Measurements from ENCODE around the gene OTP.

The OTP gene

DNA sequence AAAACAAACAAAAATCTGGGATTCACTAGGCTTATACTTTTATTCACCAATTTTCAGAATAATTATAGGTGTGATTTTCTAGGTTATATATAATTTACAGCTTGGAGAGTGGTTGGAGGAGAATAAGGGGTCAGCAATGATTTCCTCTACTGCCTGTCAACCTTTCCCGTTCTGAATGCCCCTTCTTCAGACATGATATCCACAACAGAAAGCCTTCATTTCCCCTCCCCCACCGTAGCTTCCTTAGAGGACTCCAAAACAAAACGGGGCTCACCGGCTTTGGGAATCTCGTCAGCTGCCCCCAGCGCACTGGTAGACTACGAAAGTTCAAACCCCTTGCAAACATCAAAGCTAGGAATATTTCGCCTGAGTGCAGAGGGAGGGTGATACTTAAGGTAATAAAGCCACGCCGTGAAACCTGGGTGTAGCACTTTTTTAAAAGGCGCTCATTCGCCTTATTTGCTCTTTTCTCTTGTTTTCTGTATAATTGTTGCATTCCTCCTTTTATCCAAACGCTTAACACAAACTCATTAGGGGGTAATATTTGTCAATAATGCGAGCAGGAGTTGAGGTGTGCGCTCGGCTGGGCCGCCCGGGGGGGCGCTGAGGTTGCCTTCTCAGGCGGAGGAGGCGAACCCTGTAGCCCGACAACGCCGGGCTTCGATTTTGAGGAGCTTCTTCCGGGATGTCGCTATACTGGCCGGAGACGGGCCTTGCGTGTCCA lies 2.4 kb downstream of the OTP start:
- DNase-seq (ENCODE audit: low read depth in 1 of 2, low spot score in 1 of 2): no peak
- in situ Hi-C loops (cut with HindIII; ENCODE audit: low pct_unique_long_range_greater_than_20kb, low sequenced_read_pairs): no loop called here
- no peak for TF ChIP-seq JUND (IDR thresholded peaks at IDR 0.05; ENCODE audit: low read depth)

DNA sequence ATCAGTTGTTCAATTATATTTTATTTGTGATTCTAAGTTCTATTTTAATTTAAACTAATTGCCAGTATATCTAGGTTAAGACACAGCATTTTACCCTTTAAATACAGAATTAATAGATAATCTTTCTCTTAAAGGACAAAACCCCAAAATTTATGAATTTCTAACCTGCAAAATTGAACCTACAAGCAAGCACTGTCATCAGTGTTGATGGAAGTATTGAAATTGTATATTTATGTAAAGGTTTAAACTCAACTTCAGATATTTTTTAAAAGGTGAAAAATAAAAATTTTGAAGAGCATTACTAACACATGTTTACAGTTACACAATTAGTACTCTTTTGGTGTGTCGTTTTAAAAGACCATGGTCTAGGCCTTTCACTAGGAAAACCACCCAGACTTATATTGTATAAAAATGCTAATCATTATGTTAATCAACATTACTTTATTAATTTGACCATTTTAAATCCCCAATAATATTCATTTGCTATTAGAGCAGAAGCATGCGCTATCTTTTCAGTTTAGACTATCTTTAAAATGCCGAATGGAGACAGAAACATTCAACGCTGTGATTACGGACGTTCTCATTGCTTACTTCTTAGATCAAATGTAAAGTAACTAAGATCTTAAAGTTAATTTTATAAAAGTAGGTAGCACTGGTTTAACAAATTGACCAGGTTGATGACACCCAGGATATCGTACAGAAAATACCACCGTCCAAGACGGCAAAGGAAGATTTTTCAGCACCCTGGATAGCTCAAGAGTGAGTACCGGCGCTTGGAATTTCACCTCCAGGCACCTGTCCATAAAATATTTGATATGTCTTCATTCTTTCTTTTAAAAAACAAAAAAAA lies 3.2 kb downstream of the OTP start:
- DNase-seq (ENCODE audit: low read depth in 1 of 2, low spot score in 1 of 2): peak; percentile 66 to 76
- in situ Hi-C loops (cut with HindIII; ENCODE audit: low pct_unique_long_range_greater_than_20kb, low sequenced_read_pairs): no loop called here
- peak; percentile 66; the same call in 1 of the 2 replicates for TF ChIP-seq JUND (IDR thresholded peaks at IDR 0.05; ENCODE audit: low read depth)

DNA sequence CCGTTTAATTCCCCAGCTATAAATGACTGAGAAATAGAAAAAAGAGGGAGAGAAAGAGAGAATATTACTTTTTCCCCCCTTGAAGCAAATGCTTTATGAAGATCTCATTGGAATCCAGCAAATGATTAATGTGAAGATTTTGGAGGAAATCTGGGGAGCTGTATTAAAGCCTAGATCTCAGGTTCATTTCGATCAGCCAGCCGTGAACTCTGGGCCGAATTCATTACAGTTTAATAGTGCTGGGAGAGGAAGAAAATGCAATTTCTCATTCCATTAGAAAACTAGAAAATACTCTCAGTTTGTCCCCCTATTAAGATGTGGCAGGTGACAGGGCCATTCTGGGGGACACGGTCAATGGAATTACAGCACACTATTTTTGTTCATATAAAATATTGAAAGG lies 4.8 kb downstream of the OTP start:
- no peak for TF ChIP-seq JUND (IDR thresholded peaks at IDR 0.05; ENCODE audit: low read depth)
- DNase-seq (ENCODE audit: low read depth in 1 of 2, low spot score in 1 of 2): no peak
- in situ Hi-C loops (cut with HindIII; ENCODE audit: low pct_unique_long_range_greater_than_20kb, low sequenced_read_pairs): no loop called here

DNA sequence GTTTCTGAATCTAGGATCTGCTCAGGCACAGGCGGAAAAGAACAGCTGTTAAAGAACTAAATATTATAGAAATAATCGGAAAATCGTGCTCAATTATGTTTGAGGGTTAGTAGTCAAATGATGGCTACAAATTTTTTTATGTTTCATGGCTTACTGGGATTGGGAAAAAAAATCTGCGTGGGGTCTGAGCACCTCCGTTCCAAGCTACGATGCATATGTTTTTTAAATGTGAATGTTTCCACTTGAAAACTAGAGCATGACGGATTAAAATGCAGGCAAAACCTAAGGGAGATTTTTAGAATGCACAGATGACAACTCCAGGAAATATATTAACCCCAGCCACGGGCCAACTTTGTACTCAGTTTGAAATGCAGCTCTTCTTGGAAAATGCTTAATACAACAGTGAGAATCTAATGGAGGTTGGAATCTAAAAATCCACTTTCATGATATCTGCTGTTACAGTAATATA lies 5.3 kb downstream of the OTP start:
- DNase-seq (ENCODE audit: low read depth in 1 of 2, low spot score in 1 of 2): no peak
- in situ Hi-C loops (cut with HindIII; ENCODE audit: low pct_unique_long_range_greater_than_20kb, low sequenced_read_pairs): no loop called here
- no peak for TF ChIP-seq JUND (IDR thresholded peaks at IDR 0.05; ENCODE audit: low read depth)

DNA sequence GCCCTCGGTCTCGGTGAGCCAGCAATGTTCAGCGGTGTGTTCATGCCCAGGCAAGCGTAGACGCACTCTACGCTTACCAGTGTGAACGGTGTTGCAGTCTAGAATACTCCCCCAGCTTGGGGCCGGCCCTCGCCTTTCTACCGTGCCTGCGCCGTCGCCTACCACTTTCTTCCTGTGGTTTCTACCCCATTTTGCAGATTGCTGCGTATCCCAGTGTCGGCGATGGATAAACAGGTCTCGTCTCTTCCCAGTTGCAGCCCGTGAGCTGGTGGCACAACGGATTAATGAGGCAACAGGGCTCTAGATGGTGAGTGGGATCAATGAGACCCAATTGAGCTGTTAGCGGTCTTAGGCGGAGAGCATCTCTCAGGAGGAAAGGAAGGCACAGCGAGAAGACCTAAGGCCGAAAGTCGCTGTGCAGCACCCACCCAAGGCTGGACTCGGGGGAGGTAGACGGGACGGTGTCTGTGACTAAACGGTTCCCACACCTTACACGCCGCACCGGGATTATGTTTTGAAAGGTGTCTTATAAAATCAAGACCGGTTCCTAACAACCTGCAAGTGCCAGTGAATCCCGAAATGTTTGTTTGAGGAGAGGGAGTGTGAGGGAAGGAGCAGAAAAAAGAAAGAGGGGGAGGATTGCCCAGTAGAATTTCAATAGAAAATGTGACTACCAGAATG lies 5.8 kb downstream of the OTP start:
- no peak for DNase-seq (ENCODE audit: low read depth in 1 of 2, low spot score in 1 of 2)
- in situ Hi-C loops (cut with HindIII; ENCODE audit: low pct_unique_long_range_greater_than_20kb, low sequenced_read_pairs): no loop called here
- no peak for TF ChIP-seq JUND (IDR thresholded peaks at IDR 0.05; ENCODE audit: low read depth)

DNA sequence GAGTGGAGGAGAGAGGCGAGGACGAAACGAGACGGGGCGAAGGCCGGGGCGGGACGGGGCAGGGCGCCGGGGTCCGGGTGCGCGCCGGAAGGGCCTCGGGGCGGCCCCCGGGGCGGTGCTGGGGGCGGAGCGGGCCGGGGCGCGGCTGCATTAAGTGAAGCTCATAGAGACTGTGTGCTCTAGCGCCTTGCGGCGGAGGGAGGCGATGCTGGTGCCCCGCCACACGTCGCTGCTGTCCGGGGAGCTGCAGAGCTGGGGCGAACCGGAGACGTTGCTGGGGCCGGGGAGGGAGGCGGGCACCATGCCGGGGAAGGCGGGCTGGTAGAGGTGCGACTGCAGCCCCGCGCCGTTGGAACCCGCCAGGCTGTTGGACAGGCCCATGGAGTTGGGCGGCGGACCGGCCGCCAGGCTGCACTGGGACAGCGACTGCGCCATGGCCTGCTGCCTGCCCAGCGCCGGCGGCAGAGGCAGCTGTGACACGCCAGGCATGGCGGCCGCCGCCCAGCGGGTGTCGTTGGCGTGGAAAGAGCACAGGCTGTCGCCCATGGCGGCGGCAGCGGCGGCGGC lies 8.3 kb downstream of the OTP start:
- DNase-seq (ENCODE audit: low read depth in 1 of 2, low spot score in 1 of 2): peak; percentile 39 to 70
- no peak for TF ChIP-seq JUND (IDR thresholded peaks at IDR 0.05; ENCODE audit: low read depth)
- in situ Hi-C loops (cut with HindIII; ENCODE audit: low pct_unique_long_range_greater_than_20kb, low sequenced_read_pairs): no loop called here

DNA sequence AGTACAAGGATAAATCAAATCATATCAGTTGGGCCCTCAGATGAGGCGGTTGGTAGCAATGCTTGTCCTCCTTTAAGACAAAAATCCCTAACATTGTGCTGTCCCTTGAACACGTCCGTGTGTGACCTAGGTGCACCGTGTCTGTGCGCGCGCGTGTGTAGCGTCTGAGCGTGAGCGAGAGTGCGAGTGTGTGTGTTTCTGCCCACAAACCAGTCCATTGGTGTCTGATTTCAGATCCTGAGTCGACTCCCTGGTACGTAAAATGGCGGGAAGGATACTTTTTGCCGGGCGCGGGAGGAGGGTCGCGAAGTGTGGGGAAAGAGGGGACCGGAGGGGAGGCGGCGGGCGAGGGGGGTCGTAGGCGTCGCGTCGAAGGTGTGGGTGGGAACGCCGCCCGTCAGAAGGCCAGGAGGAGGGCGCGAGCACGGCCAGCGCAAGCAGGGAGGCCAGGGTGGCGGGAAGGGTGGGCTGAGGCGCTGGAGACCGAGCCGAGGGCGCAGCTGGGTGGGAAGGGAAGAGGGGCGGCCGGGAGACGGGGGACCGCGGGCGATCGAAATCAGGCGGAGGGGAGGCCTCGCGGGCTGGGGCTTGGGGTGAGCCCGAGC lies 8.9 kb downstream of the OTP start:
- in situ Hi-C loops (cut with HindIII; ENCODE audit: low pct_unique_long_range_greater_than_20kb, low sequenced_read_pairs): no loop called here
- TF ChIP-seq JUND (IDR thresholded peaks at IDR 0.05; ENCODE audit: low read depth): no peak
- no peak for DNase-seq (ENCODE audit: low read depth in 1 of 2, low spot score in 1 of 2)

DNA sequence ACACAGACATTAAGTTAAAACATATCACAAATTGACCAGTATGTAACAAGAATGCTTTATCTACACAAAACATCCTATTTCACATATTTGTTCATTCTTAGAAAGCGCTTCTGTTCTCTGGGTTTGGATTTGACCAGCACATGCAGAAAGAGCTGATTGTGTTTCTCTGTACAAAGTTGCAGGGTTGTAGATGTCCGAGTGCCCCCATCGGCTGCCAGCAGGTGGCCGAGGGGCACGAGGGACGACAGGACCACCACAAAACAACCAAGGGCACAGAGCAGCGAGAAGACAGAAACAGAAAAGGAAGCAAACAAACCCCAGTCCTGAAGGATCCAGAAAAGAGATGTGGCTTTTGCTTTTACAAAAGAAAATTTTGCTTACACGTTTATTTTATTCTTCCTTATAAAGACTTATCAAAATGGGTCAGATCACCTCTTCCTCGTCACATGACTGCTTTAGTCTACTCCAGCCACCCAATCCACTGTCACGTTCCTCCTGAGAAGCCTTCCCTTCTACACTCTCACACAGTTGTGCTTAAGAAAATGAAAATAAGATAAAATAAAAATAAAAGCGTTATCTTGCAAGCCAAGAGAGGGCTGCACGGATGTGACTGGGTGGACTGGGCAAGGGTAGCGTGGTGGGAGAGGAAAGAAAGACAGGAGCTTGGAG lies 9.5 kb downstream of the OTP start:
- DNase-seq (ENCODE audit: low read depth in 1 of 2, low spot score in 1 of 2): no peak
- no peak for TF ChIP-seq JUND (IDR thresholded peaks at IDR 0.05; ENCODE audit: low read depth)
- in situ Hi-C loops (cut with HindIII; ENCODE audit: low pct_unique_long_range_greater_than_20kb, low sequenced_read_pairs): no loop called here

DNA sequence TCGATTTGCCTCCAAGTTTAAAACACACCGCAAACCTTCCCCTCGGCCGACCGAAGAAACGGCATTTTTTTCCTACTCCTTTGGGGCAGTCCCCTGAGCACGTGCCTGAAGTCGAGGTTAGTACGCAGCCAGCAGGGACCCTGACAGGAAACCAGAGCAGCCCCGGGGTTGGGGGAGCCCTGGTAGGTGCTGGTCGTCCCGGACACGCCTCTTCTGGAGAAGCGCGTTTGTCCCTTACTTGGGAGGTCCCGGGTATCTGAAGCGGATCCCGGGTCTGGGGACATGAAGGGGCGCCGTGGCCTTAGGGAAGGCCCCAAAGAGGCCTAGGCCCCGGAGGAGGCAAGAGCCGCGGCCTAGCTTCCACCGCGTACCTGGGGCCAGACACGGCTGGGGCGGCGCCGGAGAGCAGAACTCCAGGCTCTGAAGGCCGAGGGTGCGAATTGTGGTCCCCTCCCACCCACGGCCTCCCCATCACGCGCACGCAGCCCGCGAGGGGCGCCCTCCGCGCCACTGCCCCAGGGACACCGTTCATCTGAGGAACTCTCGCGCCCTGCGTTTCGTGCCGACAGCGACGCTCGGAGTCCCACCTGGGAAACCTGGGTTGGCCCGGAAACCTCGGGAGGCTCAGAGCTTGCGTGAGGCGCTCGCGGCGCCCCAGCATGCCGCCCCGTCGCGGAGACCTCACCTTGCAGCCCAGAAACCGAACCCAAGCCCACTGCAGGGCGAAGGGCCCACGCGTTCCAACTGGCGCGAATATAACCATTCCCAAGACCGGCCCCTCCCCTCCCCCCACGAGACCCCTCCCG lies 10.4 kb downstream of the OTP start:
- in situ Hi-C loops (cut with HindIII; ENCODE audit: low pct_unique_long_range_greater_than_20kb, low sequenced_read_pairs): no loop called here
- TF ChIP-seq JUND (IDR thresholded peaks at IDR 0.05; ENCODE audit: low read depth): no peak
- DNase-seq (ENCODE audit: low read depth in 1 of 2, low spot score in 1 of 2): no peak

DNA sequence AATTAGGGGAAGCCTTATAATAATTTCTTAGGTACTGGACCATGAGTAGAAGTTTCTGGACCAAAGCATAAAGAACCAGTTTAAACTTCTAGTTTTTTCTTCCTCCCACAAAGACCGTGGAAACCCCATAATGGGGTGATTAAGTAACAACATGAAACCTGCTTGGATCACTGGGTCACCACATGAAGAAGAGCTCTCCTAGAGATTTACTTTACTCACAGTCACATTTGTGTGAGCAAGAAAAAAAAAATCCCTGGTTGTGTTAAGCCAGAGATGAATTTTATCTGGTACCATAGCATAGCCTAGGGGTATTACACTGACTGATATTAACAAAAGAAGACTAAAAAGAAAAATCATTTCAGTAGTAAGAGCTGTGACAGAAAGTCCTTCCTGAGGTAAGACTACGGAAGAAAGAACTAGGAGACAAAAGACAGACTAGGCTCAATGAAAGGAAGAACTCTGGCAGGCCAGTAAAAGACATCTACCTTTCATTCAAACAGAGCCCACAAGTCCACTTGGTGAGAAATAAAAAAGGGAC lies 15.2 kb downstream of the OTP start:
- DNase-seq (ENCODE audit: low read depth in 1 of 2, low spot score in 1 of 2): no peak
- in situ Hi-C loops (cut with HindIII; ENCODE audit: low pct_unique_long_range_greater_than_20kb, low sequenced_read_pairs): no loop called here
- TF ChIP-seq JUND (IDR thresholded peaks at IDR 0.05; ENCODE audit: low read depth): no peak

DNA sequence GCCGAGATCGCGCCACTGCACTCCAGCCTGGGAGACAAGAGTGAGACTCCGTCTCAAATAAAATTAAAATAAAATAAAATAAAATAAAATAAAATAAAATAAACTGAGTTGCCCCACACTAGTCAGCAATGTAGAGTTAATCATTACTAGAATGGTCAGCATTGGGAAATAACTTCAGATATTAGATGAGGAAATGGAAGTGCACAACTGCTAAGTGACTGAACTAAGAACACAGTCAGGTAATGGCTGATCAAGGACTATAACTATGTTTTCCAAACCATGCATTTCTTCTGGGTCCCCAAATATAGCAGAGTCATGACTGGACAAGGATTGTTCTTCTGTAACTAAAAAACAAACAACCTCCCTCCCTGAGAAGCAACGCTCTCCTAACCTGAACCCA lies 17.1 kb downstream of the OTP start:
- DNase-seq (ENCODE audit: low read depth in 1 of 2, low spot score in 1 of 2): no peak
- TF ChIP-seq JUND (IDR thresholded peaks at IDR 0.05; ENCODE audit: low read depth): no peak
- in situ Hi-C loops (cut with HindIII; ENCODE audit: low pct_unique_long_range_greater_than_20kb, low sequenced_read_pairs): no loop called here

Data from T47D (cell line).